NT2/D1 (cell line): ENCODE measurements around the gene ST6GALNAC2.

Experiments
- SUZ12 ChIP-seq: IDR thresholded peaks from 2 replicates; pipeline ENCODE4 v1.6.1; 2011; ENCODE audit not compliant: insufficient read length, insufficient read depth; ENCODE audit errors: extremely low read depth
- YY1 ChIP-seq: IDR thresholded peaks from 2 replicates; pipeline ENCODE4 v1.6.1; 2011; ENCODE audit not compliant: insufficient read length, insufficient read depth
- ZNF274 ChIP-seq: IDR thresholded peaks from 2 replicates; pipeline ENCODE4 v1.6.1; 2011; ENCODE audit warnings: mild to moderate bottlenecking, low read depth, low read length

DNA sequence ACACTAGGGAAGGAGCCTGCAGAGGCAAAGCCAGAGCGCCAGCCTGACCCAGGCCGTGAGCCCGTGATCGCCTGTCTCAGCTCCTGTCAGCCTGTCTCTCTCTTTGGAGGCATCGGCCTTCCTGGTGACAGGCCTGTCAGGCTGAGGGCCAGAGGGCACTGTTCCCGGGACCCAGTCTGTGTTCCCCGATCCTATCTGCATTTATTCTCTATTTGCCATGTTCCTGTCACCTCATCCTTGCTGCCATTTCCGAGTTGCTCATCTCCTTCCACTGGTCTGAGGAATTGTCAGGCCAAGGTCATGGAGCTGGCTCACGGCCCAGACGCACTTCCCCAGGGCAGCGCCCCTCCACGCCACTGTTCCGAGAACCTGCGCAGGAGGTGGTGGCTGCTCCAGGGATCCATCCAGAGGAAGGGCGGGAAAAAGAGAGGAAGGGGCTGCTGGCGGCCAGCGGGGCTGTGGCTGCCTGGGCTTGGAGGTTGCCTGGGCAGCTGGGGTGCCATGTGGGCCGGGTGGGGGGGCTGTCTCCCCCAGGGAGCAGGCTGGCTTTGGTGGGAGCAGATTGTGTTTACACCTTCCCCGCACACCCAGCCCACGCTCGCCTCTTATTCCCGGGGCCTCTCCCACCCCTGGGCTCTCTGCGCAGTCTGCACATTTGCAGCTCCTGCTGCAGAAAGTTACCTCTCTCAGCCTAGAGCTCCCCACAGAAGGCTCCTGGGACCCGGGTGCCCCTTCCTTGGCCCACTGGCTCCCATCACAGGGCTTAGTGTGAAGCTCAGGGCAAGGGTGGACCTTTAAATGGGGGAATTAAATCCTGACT, 40.9 kb downstream of the ST6GALNAC2 start:
- TF ChIP-seq SUZ12: no peak
- TF ChIP-seq YY1: no peak
- no peak for TF ChIP-seq ZNF274
